ENCODE measurements around the gene RHOBTB3. TPM values are rescaled to one million over a fixed set of nuclear protein-coding genes. Genes with fewer than 3 reads are reported as not detected.
A peak's percentile ranks its signal among the peaks of the same experiment; 100 is the strongest.

Gene RHOBTB3
- total and polyA plus RNA-seq, 10 of the 15 experiments (the other 5 are each of a cell fraction or from before 2014, with no cell fraction given) = 3.6 to 42.8 (median 8.4) TPM

DNA sequence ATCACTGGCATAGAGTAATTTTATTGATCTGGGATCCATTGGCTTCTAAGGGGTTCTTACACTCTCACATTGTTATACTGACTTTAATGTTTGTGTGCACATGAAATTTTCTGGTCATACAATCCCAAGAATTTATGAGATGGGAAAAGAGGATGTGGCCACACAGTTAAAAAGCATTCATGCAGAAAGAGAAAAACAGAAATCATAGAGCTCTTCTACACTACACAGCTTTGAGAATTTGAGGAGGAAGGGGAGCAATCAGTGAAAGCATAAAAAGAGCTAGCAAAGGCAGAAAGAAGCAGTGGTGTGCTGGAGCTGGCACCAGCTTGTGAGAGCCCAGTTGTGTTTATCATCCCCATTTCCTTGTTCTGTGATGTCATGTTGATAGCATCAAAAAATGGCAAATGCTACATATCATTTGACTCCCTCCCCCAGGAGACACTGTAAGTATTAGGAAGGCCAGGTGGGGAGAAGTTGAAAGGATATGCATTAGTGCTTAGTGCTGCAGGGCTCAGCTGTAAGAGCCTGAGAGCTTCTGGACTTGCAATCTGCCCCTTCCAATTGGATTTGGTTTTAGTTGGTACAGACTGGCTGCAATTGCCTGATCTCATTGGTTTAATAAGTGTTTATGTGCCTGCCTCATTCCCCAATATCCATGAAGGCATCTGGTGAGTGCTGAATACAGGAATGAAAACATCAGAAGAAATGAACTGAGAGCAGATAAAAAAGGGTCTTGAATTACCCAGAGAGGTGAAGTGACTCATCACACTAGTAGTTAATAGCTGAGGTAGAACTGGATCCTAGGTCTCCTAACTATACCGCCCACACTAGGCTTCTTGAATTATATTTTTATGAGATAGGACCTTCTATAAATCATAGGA lies 30.9 kb downstream of the RHOBTB3 start:
- in situ Hi-C loops (cut with MboI) = no loop called here
- H3K79me2 ChIP-seq (ENCODE audit: control insufficient read depth, insufficient read depth, low read length) = no peaks in the 10 kb centered on the region
- H4K20me1 ChIP-seq (ENCODE audit: control insufficient read depth, insufficient read depth) = no peaks in the 10 kb centered on the region
- H3K4me1 ChIP-seq (ENCODE audit: control insufficient read depth, insufficient read depth, low read length) = peaks cover 16% of the 10 kb centered on the region
- H3K27ac ChIP-seq (ENCODE audit: control insufficient read depth, insufficient read depth) = peak overlapping the region; percentile 17
- no peak overlapping the region for H3K4me3 ChIP-seq
- H2AFZ ChIP-seq (ENCODE audit: control insufficient read depth, low read depth, low read length) = no peak overlapping the region
- RAD21 ChIA-PET (ENCODE audit: unreplicated experiment) = interaction anchor here (0.6 to 2.0 kb wide), 10 partner anchors 11 to 117 kb away, joined by 3 to 12 read pairs (median 4); partner anchors contain the start of gene RHOBTB3
- H3K4me2 ChIP-seq (ENCODE audit: control insufficient read depth, insufficient read depth) = peak overlapping the region; percentile 38
- no peaks in the 10 kb centered on the region for H3K9me3 ChIP-seq (replicated peaks; ENCODE audit: control insufficient read depth, insufficient read depth, low read length)
- FAIRE-seq = no peak
- WGBS (ENCODE audit: insufficient coverage, insufficient replicate concordance, low lambda C conversion rate, missing lambda C conversion rate) = 100% methylated on average over 1 of the region's 1 CpG
- no peak for DNase-seq (ENCODE audit: low read depth, low spot score)
- intact Hi-C loops (cut with micrococcal nuclease; ENCODE audit: unreplicated experiment) = loop anchor here (1.0 to 2.0 kb wide), 2 partner anchors 27 to 98 kb away; no protein-coding TSS in a partner anchor
- H3K9ac ChIP-seq (ENCODE audit: control insufficient read depth, insufficient read depth, low read length) = no peak overlapping the region
- POLR2A ChIA-PET = interaction anchor here (0.7 to 2.0 kb wide), 9 partner anchors 17 to 338 kb away, joined by 3 to 6 read pairs (median 4); partner anchors contain the start of gene RHOBTB3
- H3K27me3 ChIP-seq (replicated peaks in 1 of 2; ENCODE audit: control insufficient read depth in 2 of 2, insufficient read depth in 2 of 2, low read length in 1 of 2) = no peaks in the 10 kb centered on the region
- H3K36me3 ChIP-seq (ENCODE audit: control insufficient read depth in 2 of 2, insufficient read depth in 2 of 2, low read length in 1 of 2) = peaks cover 0 to 2% of the 10 kb centered on the region in 2 experiments; a peak in 2 of 4 replicates
- SMC1A ChIA-PET (ENCODE audit: uncharacterized antibody, unreplicated experiment) = interaction anchor here (0.6 to 2.4 kb wide), 23 partner anchors 10 to 576 kb away, joined by 3 to 15 read pairs (median 4); partner anchors contain the start of gene RHOBTB3
- CTCF ChIA-PET = interaction anchor here (0.7 to 5.2 kb wide), 11 partner anchors 9 to 452 kb away, joined by 3 to 35 read pairs (median 6); partner anchors contain the start of gene RHOBTB3
- BruUV-seq (replicated peaks) = no TSS peak
- TF ChIP-seq, protein P1, sequence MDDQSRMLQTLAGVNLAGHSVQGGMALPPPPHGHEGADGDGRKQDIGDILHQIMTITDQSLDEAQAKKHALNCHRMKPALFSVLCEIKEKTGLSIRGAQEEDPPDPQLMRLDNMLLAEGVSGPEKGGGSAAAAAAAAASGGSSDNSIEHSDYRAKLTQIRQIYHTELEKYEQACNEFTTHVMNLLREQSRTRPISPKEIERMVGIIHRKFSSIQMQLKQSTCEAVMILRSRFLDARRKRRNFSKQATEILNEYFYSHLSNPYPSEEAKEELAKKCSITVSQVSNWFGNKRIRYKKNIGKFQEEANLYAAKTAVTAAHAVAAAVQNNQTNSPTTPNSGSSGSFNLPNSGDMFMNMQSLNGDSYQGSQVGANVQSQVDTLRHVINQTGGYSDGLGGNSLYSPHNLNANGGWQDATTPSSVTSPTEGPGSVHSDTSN (IDR thresholded peaks at IDR 0.05; ENCODE audit: insufficient replicate concordance, low read depth, low read length) = no peak
- peak; percentile 11; the same call in 1 of the 2 replicates for TF ChIP-seq SPI1 (IDR thresholded peaks at IDR 0.05; ENCODE audit: borderline replicate concordance, insufficient read depth, low read depth, low read length)
- 0 out of 3 replicates have a peak, but pooled peaks have one; percentile 6 for ATAC-seq
